ENCODE results near the gene MTCL1. TPM values are rescaled to one million over a fixed set of nuclear protein-coding genes. Genes with fewer than 3 reads are reported as not detected.

MTCL1 gene
- total and polyA plus RNA-seq, 10 of the 15 experiments (the other 5 are each of a cell fraction or from before 2014, with no cell fraction given), result 0.03 to 0.36 (median 0.13) TPM; not detected in 4

GRCh38 chr18:8868779-8869415 is 163.5 kb downstream of the MTCL1 start:
- H3K4me2 ChIP-seq (ENCODE audit: control insufficient read depth, insufficient read depth), result no peak overlapping the region
- H3K4me1 ChIP-seq (ENCODE audit: control insufficient read depth, insufficient read depth, low read length), result no peaks in the 10 kb centered on the region
- FAIRE-seq, result no peak
- no peaks in the 10 kb centered on the region for H3K79me2 ChIP-seq (ENCODE audit: control insufficient read depth, insufficient read depth, low read length)
- H3K36me3 ChIP-seq (ENCODE audit: control insufficient read depth in 2 of 2, insufficient read depth in 2 of 2, low read length in 1 of 2), result no peaks in the 10 kb centered on the region
- no peaks in the 10 kb centered on the region for H4K20me1 ChIP-seq (ENCODE audit: control insufficient read depth, insufficient read depth)
- DNase-seq (ENCODE audit: low read depth, low spot score), result no peak
- no peak overlapping the region for H3K27ac ChIP-seq (ENCODE audit: control insufficient read depth, insufficient read depth)
- in situ Hi-C loops (cut with MboI), result no loop called here
- WGBS (ENCODE audit: insufficient coverage, insufficient replicate concordance, low lambda C conversion rate, missing lambda C conversion rate), result 38% methylated on average over 2 of the region's 2 CpGs
- ChIA-PET SMC1A (ENCODE audit: uncharacterized antibody, unreplicated experiment) (no interaction called here), RAD21 (ENCODE audit: unreplicated experiment) (no interaction called here), POLR2A (no interaction called here), CTCF (interaction anchor here (0.7 kb wide), 1 partner anchor 13 kb away, joined by 3 read pairs; no protein-coding TSS in a partner anchor)
- ATAC-seq, result no peak
- H2AFZ ChIP-seq (ENCODE audit: control insufficient read depth, low read depth, low read length), result no peak overlapping the region
- no peaks in the 10 kb centered on the region; the same call in 2 of the 3 replicates for H3K9me3 ChIP-seq (replicated peaks; ENCODE audit: control insufficient read depth, insufficient read depth, low read length)
- no peaks in the 10 kb centered on the region; a peak in 2 of 4 replicates for H3K27me3 ChIP-seq (replicated peaks in 1 of 2; ENCODE audit: control insufficient read depth in 2 of 2, insufficient read depth in 2 of 2, low read length in 1 of 2)
- no peak overlapping the region for H3K4me3 ChIP-seq
- no TSS peak for BruUV-seq (replicated peaks)
- H3K9ac ChIP-seq (ENCODE audit: control insufficient read depth, insufficient read depth, low read length), result no peak overlapping the region
- intact Hi-C loops (cut with micrococcal nuclease; ENCODE audit: unreplicated experiment), result no loop called here
- TF ChIP-seq WRNIP1 (IDR thresholded peaks at IDR 0.05; ENCODE audit: borderline replicate concordance, low read depth, low read length) (no peak), ZBED1 (IDR thresholded peaks at IDR 0.05; ENCODE audit: borderline replicate concordance) (no peak), ELK1 (IDR thresholded peaks at IDR 0.05; ENCODE audit: low read depth, low read length) (no peak), FOS (IDR thresholded peaks at IDR 0.05; ENCODE audit: borderline replicate concordance, extremely low read depth, insufficient read length) (no peak), ESRRA (IDR thresholded peaks at IDR 0.05; ENCODE audit: low read length) (no peak), IRF5 (IDR thresholded peaks at IDR 0.05; ENCODE audit: borderline replicate concordance) (no peak), RBBP5 (conservative IDR thresholded peaks at IDR 0.05) (no peak), CHD4 (IDR thresholded peaks at IDR 0.05) (no peak), SMAD5 (IDR thresholded peaks at IDR 0.05; ENCODE audit: low read depth) (no peak), PRDM15 (CRISPR knock-in tag; IDR thresholded peaks at IDR 0.05) (no peak), ZBTB4 (CRISPR knock-in tag; IDR thresholded peaks at IDR 0.05) (no peak), CBFB (IDR thresholded peaks at IDR 0.05; ENCODE audit: low read depth) (no peak), MEF2A (IDR thresholded peaks at IDR 0.05; ENCODE audit: insufficient read depth, low read depth, low read length) (no peak), CBX5 (IDR thresholded peaks at IDR 0.05; ENCODE audit: low read depth) (no peak)

Data from GM12878 (cell line).